GM12878 (cell line): ENCODE data around the gene OPN1SW. TPM values are rescaled to one million over a fixed set of nuclear protein-coding genes. Genes with fewer than 3 reads are reported as not detected.

ENCODE experiments used
- ATAC-seq: fragments of 200-7000 bp; cut with Tn5 transposase; 3 replicates; pipeline ENCODE4 v1.9.1; 2020; ENCODE audit warnings: mild to moderate bottlenecking, moderate library complexity
- BruUV-seq: library from RNA; stranded (reverse); fragments of 400-500 nt; replicated peaks from 2 replicates; lab custom pipeline; 2021; lab: Mats Ljungman, UMichigan
- CTCF ChIA-PET: fragments of 300-600 bp; sonication (Branson Sonifier 250); formaldehyde crosslinking; extraction: SDS; loops from one replicate; lab custom pipeline; 2021; ENCODE audit warnings: inconsistent platforms; lab: Yijun Ruan, JAX
- POLR2A ChIA-PET: fragments of 350-600 bp; formaldehyde crosslinking; extraction: SDS; loops from one replicate; lab custom pipeline; 2021; ENCODE audit warnings: inconsistent platforms; lab: Charles Lee
- RAD21 ChIA-PET: fragments of 300-600 bp; sonication (Branson Sonifier 250); formaldehyde crosslinking; loops from one replicate; lab custom pipeline; 2023; ENCODE audit warnings: antibody characterized with exemption; ENCODE audit not compliant: unreplicated experiment; lab: Charles Lee
- SMC1A ChIA-PET: fragments of 300-600 bp; sonication (Branson Sonifier 250); formaldehyde crosslinking; loops from one replicate; lab custom pipeline; 2023; ENCODE audit not compliant: unreplicated experiment, uncharacterized antibody; lab: Charles Lee
- DNase-seq: peaks from one replicate; pipeline ENCODE4 v3.0.0-alpha.2; 2011; ENCODE audit warnings: low read depth, low spot score
- FAIRE-seq: peaks from 3 replicates; lab custom pipeline; 2011; peaks lifted over from hg19 to GRCh38; lab: Jason Lieb, UNC
- H2AFZ ChIP-seq: 2 replicates; pipeline ENCODE4 v1.6.0; 2011; ENCODE audit warnings: low read depth, low read length, control low read depth; ENCODE audit not compliant: control insufficient read depth
- H3K27ac ChIP-seq: 2 replicates; pipeline ENCODE4 v1.5.1; 2011; ENCODE audit warnings: control low read depth; ENCODE audit not compliant: control insufficient read depth, insufficient read depth
- H3K27me3 ChIP-seq, 2 experiments: replicated peaks in 1 of 2; 2 replicates each; pipeline versions ENCODE4 v1.6.0 to v1.6.1; 2011; ENCODE audit warnings: low read length in 1 of 2; ENCODE audit not compliant: control insufficient read depth in 2 of 2, insufficient read depth in 2 of 2
- H3K36me3 ChIP-seq, 2 experiments: 2 replicates each; pipeline ENCODE4 v1.5.1; 2011; ENCODE audit warnings: low read length in 1 of 2; ENCODE audit not compliant: control insufficient read depth in 2 of 2, insufficient read depth in 2 of 2
- H3K4me1 ChIP-seq: 2 replicates; pipeline ENCODE4 v1.6.1; 2011; ENCODE audit warnings: mild to moderate bottlenecking, low read length, moderate library complexity, mixed read lengths; ENCODE audit not compliant: control insufficient read depth, insufficient read depth
- H3K4me2 ChIP-seq: 2 replicates; pipeline ENCODE4 v1.6.0; 2011; ENCODE audit warnings: control low read depth; ENCODE audit not compliant: control insufficient read depth, insufficient read depth
- H3K4me3 ChIP-seq: fragments of 200-600 bp; sonication (generic); 2 replicates; pipeline ENCODE4 v1.5.1; 2016
- H3K79me2 ChIP-seq: 2 replicates; pipeline ENCODE4 v1.6.0; 2011; ENCODE audit warnings: low read length; ENCODE audit not compliant: control insufficient read depth, insufficient read depth
- H3K9ac ChIP-seq: 2 replicates; pipeline ENCODE4 v1.8.0; 2011; ENCODE audit warnings: low read length, control low read depth, mixed read lengths; ENCODE audit not compliant: control insufficient read depth, insufficient read depth
- H3K9me3 ChIP-seq: replicated peaks from 3 replicates; pipeline ENCODE4 v1.5.1; 2011; ENCODE audit warnings: mild to moderate bottlenecking, low read length; ENCODE audit not compliant: control insufficient read depth, insufficient read depth
- H4K20me1 ChIP-seq: 2 replicates; pipeline ENCODE4 v1.6.0; 2011; ENCODE audit not compliant: control insufficient read depth, insufficient read depth
- BHLHE40 ChIP-seq, 2 experiments: fragments of 450-650 bp in 1 of 2; IDR thresholded peaks; 2 replicates each; pipeline ENCODE4 v1.6.1; 2011 to 2017; ENCODE audit warnings: low read depth in 2 of 2, borderline replicate concordance in 1 of 2, improper control_type of control experiment in 1 of 2, low read length in 1 of 2, mild to moderate bottlenecking in 1 of 2
- DPF2 ChIP-seq: fragments of 450-650 bp; IDR thresholded peaks from 2 replicates; pipeline ENCODE4 v1.6.1; 2017; ENCODE audit warnings: mild to moderate bottlenecking
- E2F8 ChIP-seq: fragments of 450-650 bp; IDR thresholded peaks from 2 replicates; pipeline ENCODE4 v1.6.1; 2018; ENCODE audit warnings: mild to moderate bottlenecking, low read depth, moderate library complexity; ENCODE audit not compliant: partially characterized antibody
- ESRRA ChIP-seq: IDR thresholded peaks from 2 replicates; pipeline ENCODE4 v1.6.1; 2012; ENCODE audit warnings: mild to moderate bottlenecking, low read length, improper control_type of control experiment
- HCFC1 ChIP-seq: fragments of 150-350 bp; IDR thresholded peaks from 2 replicates; pipeline ENCODE4 v1.6.1; 2014; ENCODE audit warnings: low read length
- IKZF1 ChIP-seq: fragments of 450-650 bp; conservative IDR thresholded peaks from 2 replicates; pipeline ENCODE4 v1.6.1; 2017; ENCODE audit warnings: antibody characterized with exemption, mild to moderate bottlenecking
- NKRF ChIP-seq: fragments of 450-650 bp; conservative IDR thresholded peaks from 2 replicates; pipeline ENCODE4 v1.6.1; 2017; ENCODE audit warnings: mild to moderate bottlenecking, moderate library complexity
- NR2F1 ChIP-seq: fragments of 450-650 bp; conservative IDR thresholded peaks from 2 replicates; pipeline ENCODE4 v1.6.1; 2017; ENCODE audit warnings: mild to moderate bottlenecking
- NRF1 ChIP-seq: conservative IDR thresholded peaks from 2 replicates; pipeline ENCODE4 v1.6.1; 2011; ENCODE audit warnings: mild to moderate bottlenecking, low read depth, low read length, improper control_type of control experiment
- PKNOX1 ChIP-seq: fragments of 450-650 bp; IDR thresholded peaks from 2 replicates; pipeline ENCODE4 v1.6.1; 2016; ENCODE audit warnings: mild to moderate bottlenecking
- POLR2A ChIP-seq: IDR thresholded peaks from 2 replicates; pipeline ENCODE4 v1.6.1; 2011; ENCODE audit warnings: low read depth, mild to moderate bottlenecking, low read length
- POU2F2 ChIP-seq: IDR thresholded peaks from 3 replicates; pipeline ENCODE4 v1.6.1; 2011; ENCODE audit warnings: low read depth, mild to moderate bottlenecking, low read length, borderline replicate concordance
- RAD51 ChIP-seq: fragments of 450-650 bp; IDR thresholded peaks from 2 replicates; pipeline ENCODE4 v1.6.1; 2016; ENCODE audit warnings: moderate library complexity, mild to moderate bottlenecking, inconsistent platforms
- RELA ChIP-seq: fragments of 450-650 bp; IDR thresholded peaks from 2 replicates; pipeline ENCODE4 v1.8.0; 2014; ENCODE audit warnings: borderline replicate concordance; ENCODE audit not compliant: partially characterized antibody
- SREBF2 ChIP-seq: IDR thresholded peaks from 2 replicates; pipeline ENCODE4 v1.6.1; 2012; ENCODE audit warnings: mild to moderate bottlenecking, low read length
- YY1 ChIP-seq: IDR thresholded peaks from 2 replicates; pipeline ENCODE4 v1.6.1; 2011; ENCODE audit warnings: low read depth, mild to moderate bottlenecking, low read length
- ZNF24 ChIP-seq: fragments of 450-650 bp; IDR thresholded peaks from 2 replicates; pipeline ENCODE4 v1.6.1; 2017; ENCODE audit warnings: antibody characterized with exemption, mild to moderate bottlenecking
- WGBS: methylation state at CpG from one replicate; pipeline ENCODE4 v1.1.6; 2016; ENCODE audit warnings: low lambda C conversion rate; ENCODE audit not compliant: insufficient replicate concordance, insufficient coverage; ENCODE audit errors: missing lambda C conversion rate; 5-methylcytosine and 5-hydroxymethylcytosine counted together
- in situ Hi-C: fragments of 300-500 bp; cut with MboI; formaldehyde crosslinking; loops from 9 replicates; pipeline ENCODE4 v1.14.3; 2018; ENCODE audit warnings: mixed read lengths
- intact Hi-C: fragments of 100-400 bp; cut with micrococcal nuclease; formaldehyde crosslinking; loops from one replicate; pipeline ENCODE4 v1.14.2; 2022; ENCODE audit not compliant: unreplicated experiment
- polyA plus RNA-seq, 11 experiments: library from polyadenylated mRNA; depleted of rRNA in 4 of 11; unstranded in 6 of 11; stranded (reverse) in 5 of 11; fragments of >200 nt; fragmentation: Nextera tagmentation in 4 of 11; fragmentation: Illumina TruSeq in 1 of 11; extraction: Ambion mirVana in 4 of 11; extraction: Trizol in 1 of 11; gene quantifications; 1 replicate in 1 of 11; 2 replicates in 10 of 11; pipeline versions ENCODE4 v1.2.1 to v1.2.3, GENCODE V29; 2011 to 2016; ENCODE audit warnings: inconsistent platforms in 2 of 11, missing spikeins in 2 of 11, low read depth in 1 of 11
- total RNA-seq, 4 experiments: library from RNA; depleted of rRNA in 3 of 4; stranded (reverse); fragments of >200 nt in 3 of 4; fragmentation: Illumina TruSeq in 1 of 4; extraction: Trizol in 1 of 4; gene quantifications; 2 replicates each; pipeline versions ENCODE4 v1.2.1 to v1.2.3, GENCODE V29; 2013 to 2021

The OPN1SW gene
- total and polyA plus RNA-seq, 10 of the 15 experiments (the other 5 are each of a cell fraction or from before 2014, with no cell fraction given): 0.11 to 0.35 (median 0.19) TPM; not detected in 6

GRCh38 chr7:128791121-128791971 lies 15.8 kb upstream of the OPN1SW start, which contains the start of gene CCDC136:
Gene CCDC136, plus strand, starts transcription at chr7:128791968. Its CDS starts 444 bp downstream, at chr7:128792412.
- CTCF ChIA-PET: interaction anchor here (0.5 to 0.6 kb wide), 2 partner anchors 113 to 317 kb away, joined by 3 to 5 read pairs; no protein-coding TSS in a partner anchor
- ATAC-seq (peak; percentile 93), FAIRE-seq (no peak), DNase-seq (no peak)
- Histone ChIP-seq H3K4me3 (peak within 1 kb of the TSS; percentile 87), H3K4me2 (peak within 1 kb of the TSS; percentile 87), H3K27ac (no peak within 1 kb of the TSS), H3K36me3 (no peaks in the 10 kb centered on the region), H3K9ac (peak within 1 kb of the TSS; percentile 36; the same call in 1 of the 2 replicates), H2AFZ (peak within 1 kb of the TSS; percentile 93), H3K27me3 (peaks cover 2% of the 10 kb centered on the region in 2 experiments; a peak in 2 of 4 replicates), H4K20me1 (no peaks in the 10 kb centered on the region), H3K9me3 (no peaks in the 10 kb centered on the region), H3K79me2 (no peaks in the 10 kb centered on the region), H3K4me1 (peaks cover 3% of the 10 kb centered on the region; the same call in 1 of the 2 replicates)
- in situ Hi-C loops: no loop called here
- SMC1A ChIA-PET: no interaction called here
- intact Hi-C loops: loop anchor here (5.0 kb wide), 2 partner anchors 91 to 301 kb away; no protein-coding TSS in a partner anchor
- POLR2A ChIA-PET: interaction anchor here (0.6 kb wide), 2 partner anchors 29 to 51 kb away, joined by 3 read pairs; no protein-coding TSS in a partner anchor
- WGBS: 5% methylated on average over 19 of the region's 80 CpGs
- RAD21 ChIA-PET: interaction anchor here (0.6 to 1.2 kb wide), 4 partner anchors 9 to 110 kb away, joined by 3 to 4 read pairs (median 3); no protein-coding TSS in a partner anchor
- no TSS peak for BruUV-seq
- no peak for TF ChIP-seq HCFC1
- no peak for TF ChIP-seq RELA
- no peak for TF ChIP-seq RAD51
- peak; percentile 53; the same call in 1 of the 2 replicates for TF ChIP-seq IKZF1
- TF ChIP-seq SREBF2: no peak
- TF ChIP-seq NRF1: 0 out of 2 replicates have a peak, but pooled peaks have one; percentile 7
- TF ChIP-seq NR2F1: peak; percentile 29; the same call in 1 of the 2 replicates
- TF ChIP-seq DPF2: 0 out of 2 replicates have a peak, but pooled peaks have one; percentile 39
- TF ChIP-seq BHLHE40 (IDR thresholded peaks at IDR 0.05; ENCODE audit: borderline replicate concordance in 1 of 2, low read depth in 2 of 2, low read length in 1 of 2): peak; percentile 60 to 89; a peak in 3 of 4 replicates
- peak; percentile 49; the same call in 1 of the 2 replicates for TF ChIP-seq POLR2A
- no peak for TF ChIP-seq POU2F2
- 0 out of 2 replicates have a peak, but pooled peaks have one; percentile 19 for TF ChIP-seq NKRF
- TF ChIP-seq ZNF24: no peak
- no peak for TF ChIP-seq PKNOX1
- 0 out of 2 replicates have a peak, but pooled peaks have one; percentile 20 for TF ChIP-seq YY1
- no peak for TF ChIP-seq E2F8
- TF ChIP-seq ESRRA: no peak
